ENCODE results near the gene MYEOV.

- TF ChIP-seq, protein P1, sequence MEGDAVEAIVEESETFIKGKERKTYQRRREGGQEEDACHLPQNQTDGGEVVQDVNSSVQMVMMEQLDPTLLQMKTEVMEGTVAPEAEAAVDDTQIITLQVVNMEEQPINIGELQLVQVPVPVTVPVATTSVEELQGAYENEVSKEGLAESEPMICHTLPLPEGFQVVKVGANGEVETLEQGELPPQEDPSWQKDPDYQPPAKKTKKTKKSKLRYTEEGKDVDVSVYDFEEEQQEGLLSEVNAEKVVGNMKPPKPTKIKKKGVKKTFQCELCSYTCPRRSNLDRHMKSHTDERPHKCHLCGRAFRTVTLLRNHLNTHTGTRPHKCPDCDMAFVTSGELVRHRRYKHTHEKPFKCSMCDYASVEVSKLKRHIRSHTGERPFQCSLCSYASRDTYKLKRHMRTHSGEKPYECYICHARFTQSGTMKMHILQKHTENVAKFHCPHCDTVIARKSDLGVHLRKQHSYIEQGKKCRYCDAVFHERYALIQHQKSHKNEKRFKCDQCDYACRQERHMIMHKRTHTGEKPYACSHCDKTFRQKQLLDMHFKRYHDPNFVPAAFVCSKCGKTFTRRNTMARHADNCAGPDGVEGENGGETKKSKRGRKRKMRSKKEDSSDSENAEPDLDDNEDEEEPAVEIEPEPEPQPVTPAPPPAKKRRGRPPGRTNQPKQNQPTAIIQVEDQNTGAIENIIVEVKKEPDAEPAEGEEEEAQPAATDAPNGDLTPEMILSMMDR (IDR thresholded peaks at IDR 0.05; ENCODE audit: control extremely low read depth in 1 of 3, insufficient read depth in 1 of 3, low read depth in 1 of 3, low read length in 3 of 3): no peak
- TF ChIP-seq EZH2 (IDR thresholded peaks at IDR 0.05; ENCODE audit: low read depth, low read length, severe bottlenecking) (no peak), POLR2A (IDR thresholded peaks at IDR 0.05; ENCODE audit: control extremely low read depth in 1 of 2, low read depth in 2 of 2, low read length in 2 of 2) (no peak), MAX (IDR thresholded peaks at IDR 0.05) (no peak)
- TF ChIP-seq, protein P2, sequence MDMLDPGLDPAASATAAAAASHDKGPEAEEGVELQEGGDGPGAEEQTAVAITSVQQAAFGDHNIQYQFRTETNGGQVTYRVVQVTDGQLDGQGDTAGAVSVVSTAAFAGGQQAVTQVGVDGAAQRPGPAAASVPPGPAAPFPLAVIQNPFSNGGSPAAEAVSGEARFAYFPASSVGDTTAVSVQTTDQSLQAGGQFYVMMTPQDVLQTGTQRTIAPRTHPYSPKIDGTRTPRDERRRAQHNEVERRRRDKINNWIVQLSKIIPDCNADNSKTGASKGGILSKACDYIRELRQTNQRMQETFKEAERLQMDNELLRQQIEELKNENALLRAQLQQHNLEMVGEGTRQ (IDR thresholded peaks at IDR 0.05; ENCODE audit: low read length): no peak
These were observed 24.1 kb downstream of the MYEOV start for GRCh38 chr11:69318093-69318420.

Data from H1 (cell line).